A549 (cell line): ENCODE results near the gene TPRG1L.

Experiments used
- BHLHE40 ChIP-seq: IDR thresholded peaks from 2 replicates; pipeline ENCODE4 v1.6.1; 2012; ENCODE audit warnings: low read depth, low read length, inconsistent platforms
- CHD2 ChIP-seq: fragments of 150-350 bp; IDR thresholded peaks from 2 replicates; pipeline ENCODE4 v1.6.1; 2014; ENCODE audit warnings: low read length; ENCODE audit not compliant: partially characterized antibody
- CHD4 ChIP-seq: fragments of 200-600 bp; sonication (generic); IDR thresholded peaks from 2 replicates; pipeline ENCODE4 v1.6.1; 2016; ENCODE audit warnings: antibody characterized with exemption, mild to moderate bottlenecking, borderline replicate concordance
- CTCF ChIP-seq: fragments of >200 bp; sonication (Bioruptor Twin); formaldehyde crosslinking; IDR thresholded peaks from 3 replicates; pipeline ENCODE4 v1.5.1; 2016
- E2F6 ChIP-seq: IDR thresholded peaks from 2 replicates; pipeline ENCODE4 v1.6.1; 2012; ENCODE audit warnings: low read depth, borderline replicate concordance
- GATA3 ChIP-seq: IDR thresholded peaks from 2 replicates; pipeline ENCODE4 v1.6.1; 2012; ENCODE audit warnings: borderline replicate concordance
- JUNB ChIP-seq: fragments of >200 bp; sonication (Bioruptor Twin); formaldehyde crosslinking; IDR thresholded peaks from 2 replicates; pipeline ENCODE4 v1.6.1; 2016
- NFE2L2 ChIP-seq: fragments of 150-350 bp; conservative IDR thresholded peaks from 2 replicates; pipeline ENCODE4 v1.6.1; 2014; ENCODE audit warnings: low read length
- PHF8 ChIP-seq: fragments of 200-600 bp; sonication (generic); IDR thresholded peaks from 2 replicates; pipeline ENCODE4 v1.6.1; 2016; ENCODE audit warnings: low read depth, mild to moderate bottlenecking, antibody characterized with exemption, moderate library complexity, borderline replicate concordance
- POLR2A ChIP-seq: IDR thresholded peaks from 2 replicates; pipeline ENCODE4 v1.6.1; 2012; ENCODE audit warnings: mild to moderate bottlenecking, low read length
- RAD21 ChIP-seq, 2 experiments: fragments of >200 bp in 1 of 2; sonication (Bioruptor Twin) in 1 of 2; formaldehyde crosslinking in 1 of 2; IDR thresholded peaks in 1 of 2; conservative IDR thresholded peaks in 1 of 2; 2 replicates in 1 of 2; 3 replicates in 1 of 2; pipeline ENCODE4 v1.6.1; 2012 to 2018; ENCODE audit warnings: inconsistent platforms in 1 of 2
- RCOR1 ChIP-seq: fragments of 150-350 bp; IDR thresholded peaks from 2 replicates; pipeline ENCODE4 v1.6.1; 2014; ENCODE audit warnings: antibody characterized with exemption, low read length, low read depth
- REST ChIP-seq: fragments of 200-600 bp; sonication (generic); IDR thresholded peaks from 2 replicates; pipeline ENCODE4 v1.6.1; 2016; ENCODE audit warnings: antibody characterized with exemption, mild to moderate bottlenecking, moderate library complexity
- TFCP2L1 ChIP-seq: fragments of 250-450 bp; sonication (Bioruptor Pico); IDR thresholded peaks from 2 replicates; pipeline ENCODE4 v1.5.0; 2021; ENCODE audit warnings: mild to moderate bottlenecking

GRCh38 chr1:3638676-3639075, 13.9 kb downstream of the TPRG1L start:
- TF ChIP-seq CTCF (no peak), NFE2L2 (no peak), CHD4 (no peak), POLR2A (no peak), TFCP2L1 (CRISPR knock-in tag) (no peak), RAD21 (conservative IDR thresholded peaks at IDR 0.05 in 1 of 2, IDR thresholded peaks at IDR 0.05 in 1 of 2) (no peak), E2F6 (no peak), GATA3 (no peak), BHLHE40 (no peak), CHD2 (no peak), PHF8 (no peak), REST (no peak), JUNB (no peak), RCOR1 (no peak)
